ENCODE data around the gene TBXAS1.

- TF ChIP-seq POLR2A (IDR thresholded peaks at IDR 0.05), result no peak
- TF ChIP-seq CTCF (IDR thresholded peaks at IDR 0.05), result no peak
These were observed 86.3 kb downstream of the TBXAS1 start for GRCh38 chr7:139915268-139915863.
